Heart left ventricle (tissue), 13 donors: ENCODE results near the gene B3GNT2.

ENCODE experiments used
- POLR2A ChIP-seq, 2 donors: fragments of 450-650 bp; IDR thresholded peaks; one replicate each; pipeline ENCODE4 v1.6.1; 2017; ENCODE audit warnings: antibody characterized with exemption in 2 of 2, mild to moderate bottlenecking in 2 of 2, moderate library complexity in 2 of 2
- TF ChIP-seq, protein P1 (sequence below), 12 donors: fragments of 200-600 bp; sonication (generic) in 4 of 12; IDR thresholded peaks; one replicate each; pipeline versions ENCODE4 v1.5.0 to v1.8.0; 2018 to 2022; ENCODE audit warnings: antibody characterized with exemption in 12 of 12, mild to moderate bottlenecking in 5 of 12
- donor health status: ischemic (EF 13 %, LVEDD 7.1; RV severe dilation, severe dysfunction).
- donor health status: DM: no; HTN: yes; CAD: no.
- donor health status: DM: no; HTN: no; CAD: no.
- donor health status: ischemic (EF 25% LVEDD 6.9; RV normal size, moderate dysfunction).
- donor health status: ischemic (EF 25% LVEDD 5.7; RV mildly dilated, moderate dysfunction).
- donor health status: ischemic (EF 35%, LVEDD 5.7; RV mildly dilated, moderate dysfunction).
- donor health status: nonischemic (EF 11% LVEDD 7.7; RV severe dilation, severe dysfunction).
- donor health status: DM: yes; HTN: yes; CAD: no.
- donor health status: PGD.
- donor health status: ischemic (EF 29% LVEDD 5.4; RV normal size, mild dysfunction).
- donor health status: nonischemic (EF 23%, LVEDD 6.1; RV moderate dilation, normal function).

DNA sequence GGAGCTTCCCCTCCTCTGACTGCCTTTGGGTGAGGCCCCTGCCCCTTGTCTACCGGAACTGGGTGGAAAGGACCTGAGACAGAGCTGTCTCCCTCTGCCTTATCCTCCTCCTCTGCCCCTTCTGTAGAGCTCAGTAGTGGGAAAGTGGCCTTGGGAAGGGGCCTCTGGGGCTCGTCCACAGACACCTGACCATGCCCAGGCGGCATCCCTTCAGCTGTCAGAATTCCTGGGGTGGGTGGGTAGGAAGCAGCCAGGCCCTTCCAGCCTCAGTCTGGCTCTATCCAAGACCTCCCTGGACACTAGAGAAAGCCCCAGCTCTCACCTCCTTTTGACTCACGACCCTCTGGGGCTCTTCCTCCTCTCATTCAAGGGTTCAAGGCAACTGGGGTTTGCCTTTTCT is 35.6 kb downstream of the B3GNT2 start:
- TF ChIP-seq POLR2A (IDR thresholded peaks at IDR 0.05), result no peak
- TF ChIP-seq, protein P1, sequence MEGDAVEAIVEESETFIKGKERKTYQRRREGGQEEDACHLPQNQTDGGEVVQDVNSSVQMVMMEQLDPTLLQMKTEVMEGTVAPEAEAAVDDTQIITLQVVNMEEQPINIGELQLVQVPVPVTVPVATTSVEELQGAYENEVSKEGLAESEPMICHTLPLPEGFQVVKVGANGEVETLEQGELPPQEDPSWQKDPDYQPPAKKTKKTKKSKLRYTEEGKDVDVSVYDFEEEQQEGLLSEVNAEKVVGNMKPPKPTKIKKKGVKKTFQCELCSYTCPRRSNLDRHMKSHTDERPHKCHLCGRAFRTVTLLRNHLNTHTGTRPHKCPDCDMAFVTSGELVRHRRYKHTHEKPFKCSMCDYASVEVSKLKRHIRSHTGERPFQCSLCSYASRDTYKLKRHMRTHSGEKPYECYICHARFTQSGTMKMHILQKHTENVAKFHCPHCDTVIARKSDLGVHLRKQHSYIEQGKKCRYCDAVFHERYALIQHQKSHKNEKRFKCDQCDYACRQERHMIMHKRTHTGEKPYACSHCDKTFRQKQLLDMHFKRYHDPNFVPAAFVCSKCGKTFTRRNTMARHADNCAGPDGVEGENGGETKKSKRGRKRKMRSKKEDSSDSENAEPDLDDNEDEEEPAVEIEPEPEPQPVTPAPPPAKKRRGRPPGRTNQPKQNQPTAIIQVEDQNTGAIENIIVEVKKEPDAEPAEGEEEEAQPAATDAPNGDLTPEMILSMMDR (IDR thresholded peaks at IDR 0.05), result no peak
